ENCODE measurements around the gene SLC34A3.

SLC34A3 gene

GRCh38 chr9:137189297-137190295 lies 41.1 kb upstream of the SLC34A3 start:
- Histone ChIP-seq H3K4me1 (ENCODE audit: control insufficient read depth, insufficient read depth, low read length) (peaks cover 38% of the 10 kb centered on the region), H3K36me3 (ENCODE audit: control insufficient read depth, insufficient read depth, low read length) (no peaks in the 10 kb centered on the region)

GRCh38 chr9:137190315-137190856 lies 40.3 kb upstream of the SLC34A3 start:
- Histone ChIP-seq H3K27me3 (ENCODE audit: control insufficient read depth, insufficient read depth, low read length) (no peaks in the 10 kb centered on the region), H3K36me3 (ENCODE audit: control insufficient read depth, insufficient read depth, low read length) (no peaks in the 10 kb centered on the region), H3K9me3 (ENCODE audit: control insufficient read depth, low read length) (no peaks in the 10 kb centered on the region), H3K4me3 (ENCODE audit: low read length) (no peak overlapping the region), H3K9ac (ENCODE audit: low read length) (peak overlapping the region; percentile 89), H3K4me1 (ENCODE audit: control insufficient read depth, insufficient read depth, low read length) (peaks cover 46% of the 10 kb centered on the region)

More at GRCh38 chr9:137189297-137190295, 41.1 kb upstream of the SLC34A3 start:
- H3K4me3 ChIP-seq (ENCODE audit: low read length) = peak overlapping the region; percentile 91
- H3K27me3 ChIP-seq (ENCODE audit: control insufficient read depth, insufficient read depth, low read length) = no peaks in the 10 kb centered on the region
- H3K9me3 ChIP-seq (ENCODE audit: control insufficient read depth, low read length) = no peaks in the 10 kb centered on the region
- H3K9ac ChIP-seq (ENCODE audit: low read length) = peak overlapping the region; percentile 89

- H3K9ac ChIP-seq (ENCODE audit: low read length) = no peak overlapping the region
These were observed 39.5 kb upstream of the SLC34A3 start for GRCh38 chr9:137191245-137191644.

GRCh38 chr9:137191691-137192447 lies 38.8 kb upstream of the SLC34A3 start:
- no peaks in the 10 kb centered on the region for H3K27me3 ChIP-seq (ENCODE audit: control insufficient read depth, insufficient read depth, low read length)
- no peak overlapping the region for H3K4me3 ChIP-seq (ENCODE audit: low read length)
- no peaks in the 10 kb centered on the region for H3K9me3 ChIP-seq (ENCODE audit: control insufficient read depth, low read length)
- H3K36me3 ChIP-seq (ENCODE audit: control insufficient read depth, insufficient read depth, low read length) = no peaks in the 10 kb centered on the region
- H3K4me1 ChIP-seq (ENCODE audit: control insufficient read depth, insufficient read depth, low read length) = peaks cover 56% of the 10 kb centered on the region
- H3K9ac ChIP-seq (ENCODE audit: low read length) = no peak overlapping the region

More at GRCh38 chr9:137191245-137191644, 39.5 kb upstream of the SLC34A3 start:
- H3K36me3 ChIP-seq (ENCODE audit: control insufficient read depth, insufficient read depth, low read length) = no peaks in the 10 kb centered on the region
- H3K9me3 ChIP-seq (ENCODE audit: control insufficient read depth, low read length) = no peaks in the 10 kb centered on the region
- H3K4me1 ChIP-seq (ENCODE audit: control insufficient read depth, insufficient read depth, low read length) = peaks cover 55% of the 10 kb centered on the region
- H3K27me3 ChIP-seq (ENCODE audit: control insufficient read depth, insufficient read depth, low read length) = no peaks in the 10 kb centered on the region
- no peak overlapping the region for H3K4me3 ChIP-seq (ENCODE audit: low read length)

GRCh38 chr9:137192448-137192780 lies 38.3 kb upstream of the SLC34A3 start:
- no peak overlapping the region for H3K9ac ChIP-seq (ENCODE audit: low read length)
- H3K27me3 ChIP-seq (ENCODE audit: control insufficient read depth, insufficient read depth, low read length) = no peaks in the 10 kb centered on the region
- no peaks in the 10 kb centered on the region for H3K36me3 ChIP-seq (ENCODE audit: control insufficient read depth, insufficient read depth, low read length)
- H3K4me1 ChIP-seq (ENCODE audit: control insufficient read depth, insufficient read depth, low read length) = peaks cover 56% of the 10 kb centered on the region
- H3K9me3 ChIP-seq (ENCODE audit: control insufficient read depth, low read length) = no peaks in the 10 kb centered on the region
- H3K4me3 ChIP-seq (ENCODE audit: low read length) = no peak overlapping the region

GRCh38 chr9:137192859-137193258 lies 37.8 kb upstream of the SLC34A3 start:
- peaks cover 56% of the 10 kb centered on the region for H3K4me1 ChIP-seq (ENCODE audit: control insufficient read depth, insufficient read depth, low read length)
- H3K36me3 ChIP-seq (ENCODE audit: control insufficient read depth, insufficient read depth, low read length) = no peaks in the 10 kb centered on the region
- no peaks in the 10 kb centered on the region for H3K27me3 ChIP-seq (ENCODE audit: control insufficient read depth, insufficient read depth, low read length)
- no peak overlapping the region for H3K9ac ChIP-seq (ENCODE audit: low read length)
- H3K9me3 ChIP-seq (ENCODE audit: control insufficient read depth, low read length) = no peaks in the 10 kb centered on the region
- no peak overlapping the region for H3K4me3 ChIP-seq (ENCODE audit: low read length)

- no peaks in the 10 kb centered on the region for H3K9me3 ChIP-seq (ENCODE audit: control insufficient read depth, low read length)
- peaks cover 64% of the 10 kb centered on the region for H3K4me1 ChIP-seq (ENCODE audit: control insufficient read depth, insufficient read depth, low read length)
- no peaks in the 10 kb centered on the region for H3K27me3 ChIP-seq (ENCODE audit: control insufficient read depth, insufficient read depth, low read length)
- H3K36me3 ChIP-seq (ENCODE audit: control insufficient read depth, insufficient read depth, low read length) = no peaks in the 10 kb centered on the region
- H3K9ac ChIP-seq (ENCODE audit: low read length) = no peak overlapping the region
- H3K4me3 ChIP-seq (ENCODE audit: low read length) = no peak overlapping the region
These were observed 36.9 kb upstream of the SLC34A3 start for GRCh38 chr9:137193771-137194170.

- Histone ChIP-seq H3K4me3 (ENCODE audit: low read length) (no peak overlapping the region), H3K27me3 (ENCODE audit: control insufficient read depth, insufficient read depth, low read length) (no peaks in the 10 kb centered on the region), H3K9me3 (ENCODE audit: control insufficient read depth, low read length) (no peaks in the 10 kb centered on the region), H3K36me3 (ENCODE audit: control insufficient read depth, insufficient read depth, low read length) (no peaks in the 10 kb centered on the region), H3K9ac (ENCODE audit: low read length) (no peak overlapping the region), H3K4me1 (ENCODE audit: control insufficient read depth, insufficient read depth, low read length) (peaks cover 68% of the 10 kb centered on the region)
These were observed 36.3 kb upstream of the SLC34A3 start for GRCh38 chr9:137194388-137194787.

GRCh38 chr9:137194909-137195308 lies 35.8 kb upstream of the SLC34A3 start:
- Histone ChIP-seq H3K9ac (ENCODE audit: low read length) (no peak overlapping the region), H3K4me3 (ENCODE audit: low read length) (no peak overlapping the region), H3K9me3 (ENCODE audit: control insufficient read depth, low read length) (no peaks in the 10 kb centered on the region), H3K36me3 (ENCODE audit: control insufficient read depth, insufficient read depth, low read length) (no peaks in the 10 kb centered on the region), H3K4me1 (ENCODE audit: control insufficient read depth, insufficient read depth, low read length) (peaks cover 65% of the 10 kb centered on the region), H3K27me3 (ENCODE audit: control insufficient read depth, insufficient read depth, low read length) (no peaks in the 10 kb centered on the region)

GRCh38 chr9:137195525-137196220 lies 35.0 kb upstream of the SLC34A3 start:
- no peaks in the 10 kb centered on the region for H3K27me3 ChIP-seq (ENCODE audit: control insufficient read depth, insufficient read depth, low read length)
- no peaks in the 10 kb centered on the region for H3K36me3 ChIP-seq (ENCODE audit: control insufficient read depth, insufficient read depth, low read length)
- H3K4me1 ChIP-seq (ENCODE audit: control insufficient read depth, insufficient read depth, low read length) = peaks cover 57% of the 10 kb centered on the region
- no peaks in the 10 kb centered on the region for H3K9me3 ChIP-seq (ENCODE audit: control insufficient read depth, low read length)
- H3K4me3 ChIP-seq (ENCODE audit: low read length) = no peak overlapping the region
- no peak overlapping the region for H3K9ac ChIP-seq (ENCODE audit: low read length)

- no peaks in the 10 kb centered on the region for H3K9me3 ChIP-seq (ENCODE audit: control insufficient read depth, low read length)
- H3K27me3 ChIP-seq (ENCODE audit: control insufficient read depth, insufficient read depth, low read length) = no peaks in the 10 kb centered on the region
- H3K4me3 ChIP-seq (ENCODE audit: low read length) = peak overlapping the region; percentile 25
- peak overlapping the region; percentile 49 for H3K9ac ChIP-seq (ENCODE audit: low read length)
- H3K4me1 ChIP-seq (ENCODE audit: control insufficient read depth, insufficient read depth, low read length) = peaks cover 63% of the 10 kb centered on the region
- H3K36me3 ChIP-seq (ENCODE audit: control insufficient read depth, insufficient read depth, low read length) = no peaks in the 10 kb centered on the region
These were observed 32.4 kb upstream of the SLC34A3 start for GRCh38 chr9:137198051-137198901.

All from mucosa of stomach (tissue), 1 donor.